Central memory CD8-positive, alpha-beta T cell (primary cell): ENCODE measurements around the gene RFLNA.

Source experiments
- ATAC-seq: fragments of 150-1000 bp; cut with Tn5 transposase; replicated peaks from 2 replicates; pipeline ENCODE4 v1.10.0; 2022; ENCODE audit warnings: mild to moderate bottlenecking, moderate FRiP score, moderate number of reproducible peaks; ENCODE audit not compliant: poor library complexity, severe bottlenecking; ENCODE audit errors: extremely low read depth
- DNase-seq, 2 donors: peaks; one replicate each; pipeline ENCODE4 v3.0.0; 2021; ENCODE audit warnings: low spot score in 2 of 2
- H3K27ac Mint-ChIP-seq: one replicate; pipeline ENCODE4 v1.8.0; 2022; ENCODE audit warnings: low read depth, mild to moderate bottlenecking, moderate library complexity, mixed read lengths
- H3K27me3 Mint-ChIP-seq: one replicate; pipeline ENCODE4 v1.8.0; 2022; ENCODE audit warnings: mixed read lengths
- H3K36me3 Mint-ChIP-seq: one replicate; pipeline ENCODE4 v1.8.0; 2022; ENCODE audit warnings: mild to moderate bottlenecking, moderate library complexity, mixed read lengths; ENCODE audit not compliant: insufficient read depth
- H3K4me1 Mint-ChIP-seq: one replicate; pipeline ENCODE4 v1.8.0; 2022; ENCODE audit warnings: mixed read lengths
- H3K4me3 Mint-ChIP-seq: one replicate; pipeline ENCODE4 v1.8.0; 2022; ENCODE audit warnings: mild to moderate bottlenecking, moderate library complexity, mixed read lengths
- H3K9me3 Mint-ChIP-seq: one replicate; pipeline ENCODE4 v1.8.0; 2022; ENCODE audit warnings: mixed read lengths

Gene RFLNA

GRCh38 chr12:124294780-124295341 is at the start of gene RFLNA:
Gene RFLNA (plus strand): TSS chr12:124295093. CDS start chr12:124295430, 337 bp downstream.
- no peaks in the 10 kb centered on the region for H3K9me3 Mint-ChIP-seq
- H3K4me1 Mint-ChIP-seq = no peaks in the 10 kb centered on the region
- no peak within 1 kb of the TSS for H3K27ac Mint-ChIP-seq
- H3K27me3 Mint-ChIP-seq = peaks cover 70% of the 10 kb centered on the region
- no peak within 1 kb of the TSS for H3K4me3 Mint-ChIP-seq
- DNase-seq = no peak
- no peak for ATAC-seq
- peaks cover 3% of the 10 kb centered on the region for H3K36me3 Mint-ChIP-seq

GRCh38 chr12:124247331-124247730 is 47.6 kb upstream of the RFLNA start:
- Mint-ChIP-seq H3K4me3 (no peak overlapping the region), H3K27me3 (peaks cover 63% of the 10 kb centered on the region), H3K27ac (no peak overlapping the region), H3K4me1 (no peaks in the 10 kb centered on the region), H3K9me3 (no peaks in the 10 kb centered on the region), H3K36me3 (no peaks in the 10 kb centered on the region)
- DNase-seq (no peak), ATAC-seq (no peak)

GRCh38 chr12:124248941-124249825 is 45.7 kb upstream of the RFLNA start:
- peaks cover 58% of the 10 kb centered on the region for H3K27me3 Mint-ChIP-seq
- H3K27ac Mint-ChIP-seq = no peak overlapping the region
- ATAC-seq (no peak), DNase-seq (no peak)
- H3K4me3 Mint-ChIP-seq = no peak overlapping the region
- no peaks in the 10 kb centered on the region for H3K36me3 Mint-ChIP-seq
- no peaks in the 10 kb centered on the region for H3K4me1 Mint-ChIP-seq
- no peaks in the 10 kb centered on the region for H3K9me3 Mint-ChIP-seq

GRCh38 chr12:124251186-124251585 is 43.7 kb upstream of the RFLNA start:
- H3K4me3 Mint-ChIP-seq = no peak overlapping the region
- no peak for DNase-seq
- no peaks in the 10 kb centered on the region for H3K36me3 Mint-ChIP-seq
- H3K27me3 Mint-ChIP-seq = peaks cover 45% of the 10 kb centered on the region
- H3K27ac Mint-ChIP-seq = no peak overlapping the region
- ATAC-seq = no peak
- H3K4me1 Mint-ChIP-seq = no peaks in the 10 kb centered on the region
- no peaks in the 10 kb centered on the region for H3K9me3 Mint-ChIP-seq

GRCh38 chr12:124252964-124253363 is 41.9 kb upstream of the RFLNA start:
- Mint-ChIP-seq H3K36me3 (no peaks in the 10 kb centered on the region), H3K9me3 (no peaks in the 10 kb centered on the region), H3K4me1 (no peaks in the 10 kb centered on the region), H3K27me3 (peaks cover 43% of the 10 kb centered on the region), H3K27ac (no peak overlapping the region), H3K4me3 (no peak overlapping the region)
- DNase-seq (no peak), ATAC-seq (no peak)

- ATAC-seq (no peak), DNase-seq (no peak)
- Mint-ChIP-seq H3K4me1 (no peaks in the 10 kb centered on the region), H3K27me3 (peaks cover 43% of the 10 kb centered on the region), H3K36me3 (no peaks in the 10 kb centered on the region), H3K4me3 (no peak overlapping the region), H3K27ac (no peak overlapping the region), H3K9me3 (no peaks in the 10 kb centered on the region)
Observed at GRCh38 chr12:124254126-124254525, 40.8 kb upstream of the RFLNA start.

- no peaks in the 10 kb centered on the region for H3K9me3 Mint-ChIP-seq
- H3K27me3 Mint-ChIP-seq = peaks cover 78% of the 10 kb centered on the region
- no peak overlapping the region for H3K4me3 Mint-ChIP-seq
- DNase-seq (no peak), ATAC-seq (no peak)
- H3K36me3 Mint-ChIP-seq = no peaks in the 10 kb centered on the region
- H3K4me1 Mint-ChIP-seq = peaks cover 4% of the 10 kb centered on the region
- no peak overlapping the region for H3K27ac Mint-ChIP-seq
Observed at GRCh38 chr12:124259154-124260066, 35.5 kb upstream of the RFLNA start.

GRCh38 chr12:124261885-124262284 is 33.0 kb upstream of the RFLNA start:
- no peak overlapping the region for H3K4me3 Mint-ChIP-seq
- peaks cover 92% of the 10 kb centered on the region for H3K27me3 Mint-ChIP-seq
- no peak for ATAC-seq
- H3K4me1 Mint-ChIP-seq = peaks cover 4% of the 10 kb centered on the region
- no peaks in the 10 kb centered on the region for H3K36me3 Mint-ChIP-seq
- DNase-seq = no peak
- H3K27ac Mint-ChIP-seq = no peak overlapping the region
- H3K9me3 Mint-ChIP-seq = no peaks in the 10 kb centered on the region

GRCh38 chr12:124264089-124264795 is 30.7 kb upstream of the RFLNA start:
- no peak overlapping the region for H3K27ac Mint-ChIP-seq
- H3K27me3 Mint-ChIP-seq = peaks cover 92% of the 10 kb centered on the region
- no peak overlapping the region for H3K4me3 Mint-ChIP-seq
- H3K36me3 Mint-ChIP-seq = peaks cover 2% of the 10 kb centered on the region
- DNase-seq (no peak), ATAC-seq (no peak)
- H3K9me3 Mint-ChIP-seq = no peaks in the 10 kb centered on the region
- H3K4me1 Mint-ChIP-seq = peaks cover 4% of the 10 kb centered on the region

- no peaks in the 10 kb centered on the region for H3K9me3 Mint-ChIP-seq
- peaks cover 92% of the 10 kb centered on the region for H3K27me3 Mint-ChIP-seq
- no peak overlapping the region for H3K4me3 Mint-ChIP-seq
- peaks cover 2% of the 10 kb centered on the region for H3K4me1 Mint-ChIP-seq
- peaks cover 5% of the 10 kb centered on the region for H3K36me3 Mint-ChIP-seq
- H3K27ac Mint-ChIP-seq = no peak overlapping the region
- no peak for ATAC-seq
- no peak for DNase-seq
Observed at GRCh38 chr12:124264879-124265278, 30.0 kb upstream of the RFLNA start.

- Mint-ChIP-seq H3K36me3 (peaks cover 5% of the 10 kb centered on the region), H3K9me3 (no peaks in the 10 kb centered on the region), H3K4me3 (no peak overlapping the region), H3K27me3 (peaks cover 81% of the 10 kb centered on the region), H3K4me1 (no peaks in the 10 kb centered on the region), H3K27ac (no peak overlapping the region)
- ATAC-seq (no peak), DNase-seq (no peak)
Observed at GRCh38 chr12:124267205-124267778, 27.6 kb upstream of the RFLNA start.

- H3K27me3 Mint-ChIP-seq = peaks cover 61% of the 10 kb centered on the region
Observed at GRCh38 chr12:124270671-124271070, 24.2 kb upstream of the RFLNA start.

More at GRCh38 chr12:124270671-124271070, 24.2 kb upstream of the RFLNA start:
- H3K36me3 Mint-ChIP-seq = peaks cover 5% of the 10 kb centered on the region
- no peak for ATAC-seq
- no peak overlapping the region for H3K4me3 Mint-ChIP-seq
- H3K9me3 Mint-ChIP-seq = no peaks in the 10 kb centered on the region
- no peak for DNase-seq
- no peak overlapping the region for H3K27ac Mint-ChIP-seq
- no peaks in the 10 kb centered on the region for H3K4me1 Mint-ChIP-seq
